Stomach (tissue), 4 donors: ENCODE measurements around the gene PSENEN.

Experiments
- POLR2A ChIP-seq, 4 donors: fragments of 450-650 bp; IDR thresholded peaks; one replicate each; pipeline ENCODE4 v1.6.1; 2016; ENCODE audit warnings: antibody characterized with exemption in 4 of 4, control low read depth in 2 of 4, mild to moderate bottlenecking in 1 of 4, moderate library complexity in 1 of 4
- POLR2AphosphoS5 ChIP-seq, 3 donors: sonication (generic); formaldehyde crosslinking; IDR thresholded peaks; one replicate each; pipeline ENCODE4 v1.6.1; 2016; ENCODE audit warnings: antibody characterized with exemption in 3 of 3
- TF ChIP-seq, protein P1 (sequence below), 7 experiments: fragments of 450-650 bp in 4 of 7; fragments of 200-600 bp in 3 of 7; sonication (generic) in 3 of 7; IDR thresholded peaks; one replicate each; pipeline ENCODE4 v1.5.1; 2016 to 2019; ENCODE audit warnings: antibody characterized with exemption in 7 of 7, control low read depth in 2 of 7, mild to moderate bottlenecking in 1 of 7

DNA sequence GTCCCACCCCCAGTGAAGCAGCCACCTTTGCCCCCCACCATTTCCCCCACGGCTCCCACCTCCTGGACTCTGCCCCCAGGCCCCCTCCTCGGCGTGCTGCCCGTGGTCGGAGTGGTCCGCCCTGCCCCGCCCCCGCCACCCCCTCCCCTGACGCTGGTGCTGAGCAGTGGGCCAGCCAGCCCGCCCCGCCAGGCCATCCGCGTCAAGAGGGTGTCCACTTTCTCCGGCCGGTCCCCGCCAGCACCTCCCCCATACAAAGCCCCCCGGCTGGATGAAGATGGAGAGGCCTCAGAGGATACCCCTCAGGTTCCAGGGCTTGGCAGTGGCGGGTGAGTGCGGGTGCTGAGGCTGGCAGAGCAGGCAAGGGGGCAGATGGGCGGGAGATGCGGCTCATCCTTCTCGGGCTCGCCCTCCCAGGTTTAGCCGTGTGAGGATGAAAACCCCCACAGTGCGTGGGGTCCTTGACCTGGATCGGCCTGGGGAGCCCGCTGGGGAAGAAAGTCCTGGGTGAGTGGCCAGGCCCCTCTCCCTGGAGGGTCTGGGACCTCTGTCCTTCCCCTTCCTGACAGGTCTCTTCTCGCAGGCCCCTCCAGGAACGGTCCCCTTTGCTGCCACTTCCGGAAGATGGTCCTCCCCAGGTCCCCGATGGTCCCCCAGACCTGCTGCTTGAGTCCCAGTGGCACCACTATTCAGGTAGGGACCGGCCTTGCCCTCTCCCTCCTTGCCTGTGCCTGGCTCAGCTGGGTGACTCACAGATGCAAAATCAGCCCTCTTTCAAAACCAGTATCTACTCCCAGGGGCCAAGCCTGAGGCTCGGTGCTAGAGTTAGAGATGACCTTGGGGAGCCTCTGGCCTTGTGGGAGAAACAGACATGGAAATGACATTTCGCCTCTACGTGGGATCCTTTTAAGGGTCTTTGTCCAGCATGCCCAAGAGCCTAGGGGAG lies 12.0 kb upstream of the PSENEN start:
- TF ChIP-seq POLR2AphosphoS5 (IDR thresholded peaks at IDR 0.05) (no peak), POLR2A (IDR thresholded peaks at IDR 0.05) (no peak)
- TF ChIP-seq, protein P1, sequence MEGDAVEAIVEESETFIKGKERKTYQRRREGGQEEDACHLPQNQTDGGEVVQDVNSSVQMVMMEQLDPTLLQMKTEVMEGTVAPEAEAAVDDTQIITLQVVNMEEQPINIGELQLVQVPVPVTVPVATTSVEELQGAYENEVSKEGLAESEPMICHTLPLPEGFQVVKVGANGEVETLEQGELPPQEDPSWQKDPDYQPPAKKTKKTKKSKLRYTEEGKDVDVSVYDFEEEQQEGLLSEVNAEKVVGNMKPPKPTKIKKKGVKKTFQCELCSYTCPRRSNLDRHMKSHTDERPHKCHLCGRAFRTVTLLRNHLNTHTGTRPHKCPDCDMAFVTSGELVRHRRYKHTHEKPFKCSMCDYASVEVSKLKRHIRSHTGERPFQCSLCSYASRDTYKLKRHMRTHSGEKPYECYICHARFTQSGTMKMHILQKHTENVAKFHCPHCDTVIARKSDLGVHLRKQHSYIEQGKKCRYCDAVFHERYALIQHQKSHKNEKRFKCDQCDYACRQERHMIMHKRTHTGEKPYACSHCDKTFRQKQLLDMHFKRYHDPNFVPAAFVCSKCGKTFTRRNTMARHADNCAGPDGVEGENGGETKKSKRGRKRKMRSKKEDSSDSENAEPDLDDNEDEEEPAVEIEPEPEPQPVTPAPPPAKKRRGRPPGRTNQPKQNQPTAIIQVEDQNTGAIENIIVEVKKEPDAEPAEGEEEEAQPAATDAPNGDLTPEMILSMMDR (IDR thresholded peaks at IDR 0.05) = no peak
